Suprapubic skin (tissue), 4 donors: ENCODE results near the gene SUMF1. TPM values are rescaled to one million over a fixed set of nuclear protein-coding genes. Genes with fewer than 3 reads are reported as not detected.

Experiments used
- DNase-seq, 2 donors: peaks; one replicate each; pipeline ENCODE4 v3.0.0-alpha.2; 2019; ENCODE audit warnings: low spot score in 2 of 2
- H3K27ac ChIP-seq: fragments of 200-600 bp; sonication (generic); one replicate; pipeline ENCODE4 v1.5.1; 2019
- H3K27me3 ChIP-seq: fragments of 200-600 bp; sonication (generic); one replicate; pipeline ENCODE4 v1.5.1; 2019
- H3K36me3 ChIP-seq: fragments of 200-600 bp; sonication (generic); one replicate; pipeline ENCODE4 v1.5.1; 2019
- H3K4me1 ChIP-seq: fragments of 200-600 bp; sonication (generic); one replicate; pipeline ENCODE4 v1.5.1; 2019
- H3K4me3 ChIP-seq: fragments of 200-600 bp; sonication (generic); one replicate; pipeline ENCODE4 v1.5.1; 2019; ENCODE audit warnings: mild to moderate bottlenecking
- H3K9me3 ChIP-seq: fragments of 200-600 bp; sonication (generic); one replicate; pipeline ENCODE4 v1.5.1; 2019
- CTCF ChIP-seq, 2 donors: fragments of 200-600 bp in 1 of 2; fragments of 450-650 bp in 1 of 2; sonication (generic) in 1 of 2; IDR thresholded peaks; one replicate each; pipeline ENCODE4 v1.5.1; 2016 to 2019; ENCODE audit warnings: antibody characterized with exemption in 2 of 2, mild to moderate bottlenecking in 1 of 2, moderate library complexity in 1 of 2
- EP300 ChIP-seq: sonication (generic); formaldehyde crosslinking; IDR thresholded peaks from one replicate; pipeline ENCODE4 v1.6.1; 2017; ENCODE audit warnings: antibody characterized with exemption
- POLR2A ChIP-seq, 2 donors: fragments of 450-650 bp; IDR thresholded peaks; one replicate each; pipeline ENCODE4 v1.6.1; 2017; ENCODE audit warnings: antibody characterized with exemption in 2 of 2, mild to moderate bottlenecking in 2 of 2, moderate library complexity in 2 of 2
- POLR2AphosphoS5 ChIP-seq, 3 donors: sonication (generic); formaldehyde crosslinking; IDR thresholded peaks; one replicate each; pipeline ENCODE4 v1.6.1; 2017; ENCODE audit warnings: antibody characterized with exemption in 3 of 3
- WGBS: methylation state at CpG from one replicate; pipeline ENCODE4 v1.1.5; 2018; 5-methylcytosine and 5-hydroxymethylcytosine counted together
- total RNA-seq, 4 donors: library from RNA; depleted of rRNA; stranded (reverse); fragments of >200 nt; gene quantifications; one replicate each; pipeline ENCODE4 v1.1.0, GENCODE V29; 2016

SUMF1 gene
- total RNA-seq, 4 donors from 2014 or later, result 38.9 to 47.3 (median 42.3) TPM

DNA sequence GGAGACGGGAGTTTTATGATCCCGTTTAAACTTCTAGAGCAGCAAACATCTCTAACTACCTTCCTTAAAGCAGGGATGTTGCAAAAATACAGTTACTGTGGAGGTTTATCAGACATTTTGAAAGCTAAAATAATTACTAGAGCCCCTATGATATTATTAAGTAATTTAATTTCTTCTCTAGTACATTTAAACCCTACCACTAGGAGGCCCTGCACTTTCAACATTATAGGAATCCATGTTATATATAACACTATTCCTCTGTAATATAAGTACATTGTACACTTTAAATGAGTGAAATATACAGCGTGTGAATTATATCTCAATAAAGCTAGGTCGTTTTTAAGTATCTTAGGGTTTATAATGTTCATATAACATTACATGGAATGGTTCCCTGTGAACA, 152.4 kb downstream of the SUMF1 start:
- no peak for TF ChIP-seq POLR2AphosphoS5 (IDR thresholded peaks at IDR 0.05)
- no peak for TF ChIP-seq POLR2A (IDR thresholded peaks at IDR 0.05)
- TF ChIP-seq CTCF (IDR thresholded peaks at IDR 0.05), result no peak
- no peak for TF ChIP-seq EP300
- H3K27ac ChIP-seq, result no peak overlapping the region
- H3K27me3 ChIP-seq, result no peaks in the 10 kb centered on the region
- 83% methylated on average over 4 of the region's 4 CpGs for WGBS
- peaks cover 12% of the 10 kb centered on the region for H3K4me1 ChIP-seq
- no peak overlapping the region for H3K4me3 ChIP-seq
- no peaks in the 10 kb centered on the region for H3K9me3 ChIP-seq
- no peak for DNase-seq
- peaks cover 29% of the 10 kb centered on the region for H3K36me3 ChIP-seq

- H3K4me1 ChIP-seq, result peaks cover 19% of the 10 kb centered on the region
- H3K27ac ChIP-seq, result no peak overlapping the region
- H3K9me3 ChIP-seq, result no peaks in the 10 kb centered on the region
- H3K27me3 ChIP-seq, result no peaks in the 10 kb centered on the region
- DNase-seq, result no peak
- TF ChIP-seq EP300, result no peak
- TF ChIP-seq POLR2AphosphoS5 (IDR thresholded peaks at IDR 0.05), result no peak
- no peak for TF ChIP-seq CTCF (IDR thresholded peaks at IDR 0.05)
- TF ChIP-seq POLR2A (IDR thresholded peaks at IDR 0.05), result no peak
- no peak overlapping the region for H3K4me3 ChIP-seq
- WGBS, result 94% methylated on average over 4 of the region's 4 CpGs
- peaks cover 29% of the 10 kb centered on the region for H3K36me3 ChIP-seq
These were observed 153.3 kb downstream of the SUMF1 start for GRCh38 chr3:4313606-4314293.

DNA sequence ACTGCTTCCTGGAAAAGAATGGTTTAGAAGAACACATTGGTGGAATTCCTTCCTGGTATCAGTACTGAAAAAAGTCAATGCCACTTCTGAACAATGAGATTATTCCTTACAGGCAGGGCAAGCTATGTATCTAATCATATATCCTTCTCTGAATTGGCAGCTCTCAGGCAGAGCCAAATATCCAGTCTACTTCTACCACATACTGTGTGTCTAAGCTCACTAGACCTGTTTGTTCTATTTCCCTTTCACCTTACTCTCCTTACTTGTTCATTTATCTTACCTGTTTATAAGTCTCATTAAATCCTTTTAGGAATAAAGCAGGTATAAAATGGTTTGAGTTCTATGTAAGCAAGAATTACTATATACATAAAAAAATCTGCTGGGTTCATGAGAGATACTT, 155.6 kb downstream of the SUMF1 start:
- Histone ChIP-seq H3K27me3 (no peaks in the 10 kb centered on the region), H3K27ac (no peak overlapping the region), H3K4me1 (peaks cover 36% of the 10 kb centered on the region), H3K9me3 (no peaks in the 10 kb centered on the region), H3K36me3 (peaks cover 22% of the 10 kb centered on the region), H3K4me3 (no peak overlapping the region)
- no peak for DNase-seq
- TF ChIP-seq POLR2AphosphoS5 (IDR thresholded peaks at IDR 0.05), result no peak

Other genes with a start within 250 kb of the SUMF1 start
- 10 to 100 TPM; 13.4 to 27.4 (median 21.0) TPM for gene SETMAR, start 163.9 kb downstream of the SUMF1 start, total RNA-seq
- gene ITPR1, start 26.1 kb upstream of the SUMF1 start, total RNA-seq, result 10 to 100 TPM; 14.7 to 45.1 (median 21.0) TPM